ENCODE data around the gene ERVK3-1. TPM values are rescaled to one million over a fixed set of nuclear protein-coding genes. Genes with fewer than 3 reads are reported as not detected.
A peak's percentile ranks its signal among the peaks of the same experiment; 100 is the strongest.

The ERVK3-1 gene
- total and polyA plus RNA-seq, 2 of the 13 experiments (the other 11 are each of a cell fraction or from before 2014, with no cell fraction given): 28.5 to 38.7 TPM

DNA sequence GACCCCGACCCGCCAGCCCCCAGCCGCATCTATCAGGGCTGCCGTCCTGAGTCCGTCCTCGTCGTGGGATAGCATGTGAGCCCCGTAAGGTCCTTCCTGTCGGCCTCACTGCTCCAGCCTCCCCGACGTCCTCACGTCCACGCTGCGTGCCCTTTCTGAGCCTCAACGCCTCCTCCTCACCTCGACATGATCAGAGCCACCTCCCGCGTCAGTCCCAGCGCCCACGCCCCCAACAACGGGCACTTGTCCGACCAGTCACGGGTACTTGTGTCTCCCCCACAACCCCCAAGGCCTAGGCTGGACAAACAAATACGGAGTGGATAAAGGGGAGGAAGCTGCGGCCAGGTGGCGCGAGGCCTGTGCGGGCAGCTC, 56.7 kb downstream of the ERVK3-1 start (continued):
- TF ChIP-seq, protein P1, sequence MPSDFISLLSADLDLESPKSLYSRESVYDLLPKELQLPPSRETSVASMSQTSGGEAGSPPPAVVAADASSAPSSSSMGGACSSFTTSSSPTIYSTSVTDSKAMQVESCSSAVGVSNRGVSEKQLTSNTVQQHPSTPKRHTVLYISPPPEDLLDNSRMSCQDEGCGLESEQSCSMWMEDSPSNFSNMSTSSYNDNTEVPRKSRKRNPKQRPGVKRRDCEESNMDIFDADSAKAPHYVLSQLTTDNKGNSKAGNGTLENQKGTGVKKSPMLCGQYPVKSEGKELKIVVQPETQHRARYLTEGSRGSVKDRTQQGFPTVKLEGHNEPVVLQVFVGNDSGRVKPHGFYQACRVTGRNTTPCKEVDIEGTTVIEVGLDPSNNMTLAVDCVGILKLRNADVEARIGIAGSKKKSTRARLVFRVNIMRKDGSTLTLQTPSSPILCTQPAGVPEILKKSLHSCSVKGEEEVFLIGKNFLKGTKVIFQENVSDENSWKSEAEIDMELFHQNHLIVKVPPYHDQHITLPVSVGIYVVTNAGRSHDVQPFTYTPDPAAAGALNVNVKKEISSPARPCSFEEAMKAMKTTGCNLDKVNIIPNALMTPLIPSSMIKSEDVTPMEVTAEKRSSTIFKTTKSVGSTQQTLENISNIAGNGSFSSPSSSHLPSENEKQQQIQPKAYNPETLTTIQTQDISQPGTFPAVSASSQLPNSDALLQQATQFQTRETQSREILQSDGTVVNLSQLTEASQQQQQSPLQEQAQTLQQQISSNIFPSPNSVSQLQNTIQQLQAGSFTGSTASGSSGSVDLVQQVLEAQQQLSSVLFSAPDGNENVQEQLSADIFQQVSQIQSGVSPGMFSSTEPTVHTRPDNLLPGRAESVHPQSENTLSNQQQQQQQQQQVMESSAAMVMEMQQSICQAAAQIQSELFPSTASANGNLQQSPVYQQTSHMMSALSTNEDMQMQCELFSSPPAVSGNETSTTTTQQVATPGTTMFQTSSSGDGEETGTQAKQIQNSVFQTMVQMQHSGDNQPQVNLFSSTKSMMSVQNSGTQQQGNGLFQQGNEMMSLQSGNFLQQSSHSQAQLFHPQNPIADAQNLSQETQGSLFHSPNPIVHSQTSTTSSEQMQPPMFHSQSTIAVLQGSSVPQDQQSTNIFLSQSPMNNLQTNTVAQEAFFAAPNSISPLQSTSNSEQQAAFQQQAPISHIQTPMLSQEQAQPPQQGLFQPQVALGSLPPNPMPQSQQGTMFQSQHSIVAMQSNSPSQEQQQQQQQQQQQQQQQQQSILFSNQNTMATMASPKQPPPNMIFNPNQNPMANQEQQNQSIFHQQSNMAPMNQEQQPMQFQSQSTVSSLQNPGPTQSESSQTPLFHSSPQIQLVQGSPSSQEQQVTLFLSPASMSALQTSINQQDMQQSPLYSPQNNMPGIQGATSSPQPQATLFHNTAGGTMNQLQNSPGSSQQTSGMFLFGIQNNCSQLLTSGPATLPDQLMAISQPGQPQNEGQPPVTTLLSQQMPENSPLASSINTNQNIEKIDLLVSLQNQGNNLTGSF (CRISPR knock-in tag; IDR thresholded peaks at IDR 0.05): peak; percentile 56; the same call in 1 of the 2 replicates
- TF ChIP-seq HNRNPH1 (optimal IDR thresholded peaks at IDR 0.05; ENCODE audit: low read depth, low read length) (peak; percentile 32), ZC3H4 (CRISPR knock-in tag; IDR thresholded peaks at IDR 0.05; ENCODE audit: borderline replicate concordance) (peak; percentile 96; the same call in 1 of the 2 replicates), ZNF770 (CRISPR knock-in tag; IDR thresholded peaks at IDR 0.05) (peak; percentile 92), BATF2 (CRISPR knock-in tag; IDR thresholded peaks at IDR 0.05) (peak; percentile 20; the same call in 1 of the 2 replicates), JDP2 (CRISPR knock-in tag; IDR thresholded peaks at IDR 0.05; ENCODE audit: borderline replicate concordance) (no peak), MEIS2 (CRISPR knock-in tag; IDR thresholded peaks at IDR 0.05) (0 out of 2 replicates have a peak, but pooled peaks have one; percentile 2), HOXA7 (CRISPR knock-in tag; IDR thresholded peaks at IDR 0.05) (no peak), HCFC1 (IDR thresholded peaks at IDR 0.05; ENCODE audit: low read depth, low read length) (no peak), SALL1 (CRISPR knock-in tag; IDR thresholded peaks at IDR 0.05) (0 out of 2 replicates have a peak, but pooled peaks have one; percentile 4), ZBTB42 (CRISPR knock-in tag; IDR thresholded peaks at IDR 0.05) (no peak), ZNF768 (CRISPR knock-in tag; IDR thresholded peaks at IDR 0.05) (peak; percentile 25; the same call in 1 of the 2 replicates)
- TF ChIP-seq, protein P2, sequence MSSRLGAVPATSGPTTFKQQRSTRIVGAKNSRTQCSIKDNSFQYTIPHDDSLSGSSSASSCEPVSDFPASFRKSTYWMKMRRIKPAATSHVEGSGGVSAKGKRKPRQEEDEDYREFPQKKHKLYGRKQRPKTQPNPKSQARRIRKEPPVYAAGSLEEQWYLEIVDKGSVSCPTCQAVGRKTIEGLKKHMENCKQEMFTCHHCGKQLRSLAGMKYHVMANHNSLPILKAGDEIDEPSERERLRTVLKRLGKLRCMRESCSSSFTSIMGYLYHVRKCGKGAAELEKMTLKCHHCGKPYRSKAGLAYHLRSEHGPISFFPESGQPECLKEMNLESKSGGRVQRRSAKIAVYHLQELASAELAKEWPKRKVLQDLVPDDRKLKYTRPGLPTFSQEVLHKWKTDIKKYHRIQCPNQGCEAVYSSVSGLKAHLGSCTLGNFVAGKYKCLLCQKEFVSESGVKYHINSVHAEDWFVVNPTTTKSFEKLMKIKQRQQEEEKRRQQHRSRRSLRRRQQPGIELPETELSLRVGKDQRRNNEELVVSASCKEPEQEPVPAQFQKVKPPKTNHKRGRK (CRISPR knock-in tag; IDR thresholded peaks at IDR 0.05): 0 out of 2 replicates have a peak, but pooled peaks have one; percentile 53
